Measurements from ENCODE around the gene DNASE1L3. TPM values are rescaled to one million over a fixed set of nuclear protein-coding genes. Genes with fewer than 3 reads are reported as not detected.
A peak's percentile ranks its signal among the peaks of the same experiment; 100 is the strongest.

Gene DNASE1L3
- total RNA-seq, 2 donors from 2014 or later: 2.3 to 3.8 TPM

DNA sequence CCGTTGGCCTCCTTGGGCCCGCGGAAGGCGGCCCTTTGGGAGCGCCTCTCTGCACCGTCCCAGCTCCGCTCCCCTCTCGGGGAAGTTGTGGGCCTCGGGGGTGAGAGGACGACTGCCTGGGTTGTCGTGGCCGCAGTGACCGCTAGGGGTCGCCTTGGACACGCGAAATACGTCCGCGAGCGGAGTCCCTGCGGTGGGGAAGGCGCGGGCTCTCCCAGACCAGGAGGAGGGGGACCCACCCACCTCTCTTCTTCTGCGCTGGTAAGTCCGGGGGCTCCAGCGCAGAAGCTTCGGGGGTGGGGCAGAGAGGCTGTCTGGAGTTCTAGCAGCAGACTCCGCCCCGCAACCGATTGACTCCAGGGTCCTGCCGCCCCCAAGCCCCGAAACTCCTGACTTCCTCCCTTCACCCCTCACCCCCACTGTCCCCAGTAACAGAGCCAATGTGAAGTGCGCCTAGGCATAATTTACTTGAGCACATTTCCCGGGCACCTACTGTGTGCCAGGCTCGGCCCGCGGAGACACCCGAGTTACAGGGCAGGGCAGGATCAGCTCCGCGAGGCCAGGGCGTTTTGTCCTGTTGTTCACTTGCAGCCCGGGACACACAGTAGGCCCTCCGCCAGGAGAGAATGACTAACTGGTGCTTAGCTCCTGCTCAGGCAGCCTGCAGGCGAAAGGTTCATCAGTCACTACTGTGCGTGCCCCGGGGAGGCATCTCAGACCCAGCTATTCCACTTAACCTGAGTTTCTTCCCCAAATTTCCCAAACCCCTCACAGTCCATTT is 32.8 kb downstream of the DNASE1L3 start:
- peak; percentile 79 for ATAC-seq (ENCODE audit: insufficient number of reproducible peaks, low FRiP score, low read depth)
- Histone ChIP-seq H3K4me1 (ENCODE audit: control insufficient read depth in 1 of 2, low read depth in 2 of 2) (peaks cover 14 to 37% of the 10 kb centered on the region in 2 donors), H3K36me3 (no peaks in the 10 kb centered on the region), H3K27ac (no peak overlapping the region), H3K27me3 (replicated peaks; ENCODE audit: insufficient read depth) (no peaks in the 10 kb centered on the region), H3K4me3 (peak overlapping the region; percentile 75), H3K9me3 (no peaks in the 10 kb centered on the region)
- DNase-seq (ENCODE audit: low spot score): peak; percentile 59
- TF ChIP-seq, protein P1, sequence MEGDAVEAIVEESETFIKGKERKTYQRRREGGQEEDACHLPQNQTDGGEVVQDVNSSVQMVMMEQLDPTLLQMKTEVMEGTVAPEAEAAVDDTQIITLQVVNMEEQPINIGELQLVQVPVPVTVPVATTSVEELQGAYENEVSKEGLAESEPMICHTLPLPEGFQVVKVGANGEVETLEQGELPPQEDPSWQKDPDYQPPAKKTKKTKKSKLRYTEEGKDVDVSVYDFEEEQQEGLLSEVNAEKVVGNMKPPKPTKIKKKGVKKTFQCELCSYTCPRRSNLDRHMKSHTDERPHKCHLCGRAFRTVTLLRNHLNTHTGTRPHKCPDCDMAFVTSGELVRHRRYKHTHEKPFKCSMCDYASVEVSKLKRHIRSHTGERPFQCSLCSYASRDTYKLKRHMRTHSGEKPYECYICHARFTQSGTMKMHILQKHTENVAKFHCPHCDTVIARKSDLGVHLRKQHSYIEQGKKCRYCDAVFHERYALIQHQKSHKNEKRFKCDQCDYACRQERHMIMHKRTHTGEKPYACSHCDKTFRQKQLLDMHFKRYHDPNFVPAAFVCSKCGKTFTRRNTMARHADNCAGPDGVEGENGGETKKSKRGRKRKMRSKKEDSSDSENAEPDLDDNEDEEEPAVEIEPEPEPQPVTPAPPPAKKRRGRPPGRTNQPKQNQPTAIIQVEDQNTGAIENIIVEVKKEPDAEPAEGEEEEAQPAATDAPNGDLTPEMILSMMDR (IDR thresholded peaks at IDR 0.05): peak; percentile 96

DNA sequence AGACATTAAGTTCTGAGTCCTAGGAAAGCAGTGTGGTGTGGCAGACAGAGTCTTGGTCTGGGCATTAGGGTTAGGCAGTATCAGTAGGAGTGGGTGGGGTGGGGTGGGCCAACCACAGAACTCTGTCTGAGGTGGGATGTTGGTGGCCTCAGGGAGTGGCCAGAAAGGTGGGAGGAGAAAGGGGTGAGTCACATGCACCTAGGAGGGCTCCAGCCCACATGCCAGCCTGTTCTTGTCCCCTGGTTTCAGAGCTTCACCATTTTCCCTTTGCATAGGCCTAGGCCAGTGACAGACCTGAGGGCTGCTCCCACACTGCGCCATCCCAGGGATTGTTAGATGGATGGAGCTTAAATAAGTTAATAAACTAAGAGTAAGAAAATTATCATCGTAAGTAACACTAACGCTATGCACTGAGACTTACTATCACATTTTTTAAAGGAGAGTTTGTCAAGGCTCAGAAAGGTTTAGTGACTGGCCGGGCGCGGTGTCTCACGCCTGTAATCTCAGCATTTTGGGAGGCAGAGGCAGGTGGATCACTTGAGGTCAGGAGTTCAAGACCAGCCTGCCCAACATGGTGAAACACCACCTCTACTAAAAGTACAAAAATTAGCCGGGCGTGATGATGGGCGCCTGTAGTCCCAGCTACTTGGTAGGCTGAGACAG is 33.8 kb downstream of the DNASE1L3 start:
- TF ChIP-seq, protein P1 (IDR thresholded peaks at IDR 0.05): no peak
- Histone ChIP-seq H3K4me3 (no peak overlapping the region), H3K27me3 (replicated peaks; ENCODE audit: insufficient read depth) (no peaks in the 10 kb centered on the region), H3K27ac (no peak overlapping the region), H3K9me3 (no peaks in the 10 kb centered on the region), H3K4me1 (ENCODE audit: control insufficient read depth in 1 of 2, low read depth in 2 of 2) (peaks cover 14 to 37% of the 10 kb centered on the region in 2 donors), H3K36me3 (no peaks in the 10 kb centered on the region)
- DNase-seq (ENCODE audit: low spot score) (no peak), ATAC-seq (ENCODE audit: insufficient number of reproducible peaks, low FRiP score, low read depth) (no peak)

DNA sequence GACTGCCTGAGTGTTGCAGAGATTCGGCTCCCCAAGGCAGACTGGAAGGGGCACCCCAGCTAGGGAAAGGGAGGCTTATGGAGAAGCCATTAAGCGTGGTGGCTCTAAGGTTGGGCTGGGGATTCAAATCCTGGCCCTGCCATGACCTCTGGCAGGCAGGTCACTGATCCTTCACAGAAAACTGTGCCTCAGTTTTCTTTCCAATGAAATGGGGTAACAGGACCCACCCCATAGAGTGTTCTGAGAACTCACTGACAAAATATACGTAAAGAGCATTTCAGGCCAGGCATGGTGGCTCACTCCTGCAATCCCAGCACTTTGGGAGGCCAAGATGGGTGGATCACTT is 34.6 kb downstream of the DNASE1L3 start:
- no peak for DNase-seq (ENCODE audit: low spot score)
- Histone ChIP-seq H3K36me3 (peaks cover 2% of the 10 kb centered on the region), H3K27ac (peak overlapping the region in 1 of 2 donors; percentile 23), H3K4me3 (no peak overlapping the region), H3K9me3 (no peaks in the 10 kb centered on the region), H3K27me3 (replicated peaks; ENCODE audit: insufficient read depth) (no peaks in the 10 kb centered on the region), H3K4me1 (ENCODE audit: control insufficient read depth in 1 of 2, low read depth in 2 of 2) (peaks cover 14 to 37% of the 10 kb centered on the region in 2 donors)
- ATAC-seq (ENCODE audit: insufficient number of reproducible peaks, low FRiP score, low read depth): no peak
- TF ChIP-seq, protein P1 (IDR thresholded peaks at IDR 0.05): no peak

DNA sequence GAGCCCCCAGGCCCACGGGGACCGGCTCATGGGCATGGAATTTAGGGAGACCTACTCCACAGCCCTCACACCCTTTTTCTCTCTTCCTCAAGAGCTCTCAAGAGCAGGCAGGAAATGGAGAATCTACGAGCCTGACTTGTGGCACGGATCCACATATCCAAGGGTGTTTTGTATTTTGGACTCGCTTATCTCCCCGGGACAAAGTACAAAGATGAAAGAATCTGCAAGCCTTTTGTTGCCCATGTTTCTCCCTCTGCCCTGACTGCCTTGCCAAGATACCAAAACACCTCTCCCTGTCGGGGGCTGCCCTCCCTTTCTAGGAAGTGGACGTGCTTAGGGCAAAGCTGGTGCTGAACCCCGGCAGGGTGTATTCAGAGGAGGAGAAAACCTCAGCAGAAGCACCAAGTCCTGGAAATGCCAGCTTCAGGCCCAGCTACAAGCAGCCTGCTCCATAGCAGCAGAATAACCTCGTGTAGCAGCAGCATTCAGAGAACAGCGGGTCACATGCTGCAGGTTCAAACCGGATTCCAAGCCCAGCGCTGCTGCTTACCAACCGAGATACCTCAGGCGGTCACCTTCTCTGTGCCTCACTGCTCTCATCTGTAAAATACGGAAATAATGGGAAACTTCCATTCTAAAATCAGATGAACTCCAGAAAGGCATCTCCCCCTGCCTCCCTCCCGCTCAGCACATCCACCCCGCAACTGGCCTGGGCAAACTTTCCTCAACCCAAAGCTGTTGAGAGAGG is 35.2 kb downstream of the DNASE1L3 start:
- peaks cover 7% of the 10 kb centered on the region for H3K36me3 ChIP-seq
- no peaks in the 10 kb centered on the region for H3K9me3 ChIP-seq
- peak overlapping the region; percentile 23 to 57 for H3K27ac ChIP-seq
- ATAC-seq (ENCODE audit: insufficient number of reproducible peaks, low FRiP score, low read depth): no peak
- H3K27me3 ChIP-seq (replicated peaks; ENCODE audit: insufficient read depth): no peaks in the 10 kb centered on the region
- peak overlapping the region; percentile 30 for H3K4me3 ChIP-seq
- no peak for DNase-seq (ENCODE audit: low spot score)
- peaks cover 14 to 37% of the 10 kb centered on the region in 2 donors for H3K4me1 ChIP-seq (ENCODE audit: control insufficient read depth in 1 of 2, low read depth in 2 of 2)
- TF ChIP-seq, protein P1 (IDR thresholded peaks at IDR 0.05): no peak

DNA sequence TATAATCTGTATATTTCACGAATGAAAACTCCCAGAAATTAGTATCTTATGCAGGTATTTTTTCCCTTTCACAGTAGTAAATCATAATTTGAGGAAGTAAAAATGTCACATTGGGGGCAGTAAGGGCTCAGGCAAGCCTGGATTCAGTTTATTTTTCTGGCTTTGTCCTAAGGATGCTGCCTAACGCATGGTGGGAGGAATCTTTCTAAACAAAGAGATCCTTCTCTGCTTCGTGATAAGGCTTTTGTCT is 35.7 kb downstream of the DNASE1L3 start:
- ATAC-seq (ENCODE audit: insufficient number of reproducible peaks, low FRiP score, low read depth) (no peak), DNase-seq (ENCODE audit: low spot score) (no peak)
- TF ChIP-seq, protein P1 (IDR thresholded peaks at IDR 0.05): no peak
- H3K4me3 ChIP-seq: peak overlapping the region; percentile 30
- peaks cover 14 to 37% of the 10 kb centered on the region in 2 donors for H3K4me1 ChIP-seq (ENCODE audit: control insufficient read depth in 1 of 2, low read depth in 2 of 2)
- H3K36me3 ChIP-seq: peaks cover 12% of the 10 kb centered on the region
- H3K9me3 ChIP-seq: no peaks in the 10 kb centered on the region
- H3K27me3 ChIP-seq (replicated peaks; ENCODE audit: insufficient read depth): no peaks in the 10 kb centered on the region
- H3K27ac ChIP-seq: peak overlapping the region; percentile 23 to 57
